HG03457 (cell line): Measurements from ENCODE around the gene FUS.

Experiments
- ATAC-seq: cut with Tn5 transposase; IDR thresholded peaks from one replicate; pipeline ENCODE4 v1.9.1; 2021; ENCODE audit warnings: moderate number of reproducible peaks; ENCODE audit not compliant: unreplicated experiment

Gene FUS

DNA sequence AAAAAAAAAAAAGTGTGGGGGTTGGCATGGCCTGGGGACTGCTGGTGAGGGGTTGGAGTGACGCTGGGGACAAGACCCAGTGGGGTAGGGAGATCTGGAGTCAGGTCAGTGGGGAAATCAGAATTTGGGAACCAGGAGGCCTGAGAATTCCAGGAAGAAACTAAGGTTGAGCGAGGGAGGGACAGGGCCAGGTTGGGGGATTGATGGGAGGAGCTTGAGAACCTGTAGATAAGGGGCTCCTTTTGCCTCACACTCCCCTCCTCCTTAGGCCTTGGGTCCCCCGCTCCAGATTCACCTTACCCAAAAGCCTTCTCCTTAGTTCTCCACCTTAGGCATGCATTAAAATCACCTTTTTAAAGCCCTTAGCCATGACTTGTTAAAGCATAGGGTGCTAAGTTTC is 45.3 kb downstream of the FUS start:
- ATAC-seq = no peak

DNA sequence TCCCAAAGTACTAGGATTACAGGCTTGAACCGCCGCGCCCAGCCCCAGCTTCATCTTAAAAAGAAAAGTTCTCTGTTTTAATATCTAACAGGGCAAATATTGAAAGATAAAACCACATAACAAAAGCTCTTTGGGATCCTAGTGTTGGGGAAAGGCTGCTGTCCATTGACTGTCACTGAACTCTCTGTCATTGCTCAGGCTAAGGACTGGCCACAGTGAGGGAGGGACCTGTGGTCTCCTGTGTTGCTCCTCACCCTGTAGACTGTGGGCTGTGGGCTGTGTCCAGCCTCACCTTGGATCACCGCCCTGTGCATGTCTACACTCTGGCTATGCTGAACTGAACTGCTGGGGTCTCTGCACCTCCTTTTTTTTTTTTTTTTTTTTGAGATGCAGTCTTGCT is 48.3 kb downstream of the FUS start:
- no peak for ATAC-seq

- ATAC-seq = no peak
These were observed 49.6 kb downstream of the FUS start for GRCh38 chr16:31229501-31229900.

DNA sequence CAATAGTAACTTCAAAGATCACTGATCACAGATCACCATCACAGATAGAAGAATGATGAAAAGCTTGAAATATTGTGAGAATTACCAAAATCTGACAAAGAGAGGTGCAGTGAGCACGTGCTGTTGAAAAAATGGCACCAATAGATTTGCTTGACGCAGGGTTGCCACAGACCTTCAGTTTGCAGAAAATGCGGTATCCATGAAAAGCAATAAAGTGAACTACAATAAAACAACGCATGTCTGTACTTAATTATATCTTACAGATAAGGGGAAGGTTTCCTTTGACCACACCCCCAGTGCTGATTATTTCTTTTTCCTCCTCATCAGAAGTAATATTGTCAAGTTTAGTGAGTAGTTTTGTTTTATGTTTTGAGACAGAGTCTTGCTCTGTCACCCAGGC is 58.1 kb downstream of the FUS start:
- ATAC-seq = no peak
